HepG2 (cell line): ENCODE measurements around the gene ZNF644. TPM values are rescaled to one million over a fixed set of nuclear protein-coding genes. Genes with fewer than 3 reads are reported as not detected.

Source experiments
- ASH2L ChIP-seq: fragments of 300-600, 200-600 bp; sonication (generic); IDR thresholded peaks from 2 replicates; pipeline ENCODE4 v1.7.0; 2017; ENCODE audit warnings: low read depth, mild to moderate bottlenecking, moderate library complexity, mixed read lengths, low read length; ENCODE audit not compliant: insufficient read length
- HOXA7 ChIP-seq: sonication (generic); formaldehyde crosslinking; IDR thresholded peaks from 2 replicates; pipeline ENCODE4 v1.8.1; 2022; ENCODE audit warnings: mild to moderate bottlenecking, missing genetic modification reagents, moderate library complexity
- KLF6 ChIP-seq: IDR thresholded peaks from 2 replicates; pipeline ENCODE4 v1.8.0; 2016; ENCODE audit warnings: missing biosample characterization, missing genetic modification reagents
- PBX2 ChIP-seq: IDR thresholded peaks from 2 replicates; pipeline ENCODE4 v1.6.1; 2016; ENCODE audit warnings: control low read depth
- RARG ChIP-seq: sonication (generic); formaldehyde crosslinking; IDR thresholded peaks from 2 replicates; pipeline ENCODE4 v1.4.0; 2020; ENCODE audit warnings: low read depth, mild to moderate bottlenecking, missing genetic modification reagents
- SALL1 ChIP-seq: sonication (generic); formaldehyde crosslinking; IDR thresholded peaks from 2 replicates; pipeline ENCODE4 v1.8.0; 2022; ENCODE audit warnings: mild to moderate bottlenecking, missing genetic modification reagents
- TRAFD1 ChIP-seq: sonication (generic); formaldehyde crosslinking; IDR thresholded peaks from 2 replicates; pipeline ENCODE4 v1.5.1; 2020; ENCODE audit warnings: missing genetic modification reagents, mild to moderate bottlenecking, borderline replicate concordance
- ZBTB46 ChIP-seq: sonication (generic); formaldehyde crosslinking; IDR thresholded peaks from 2 replicates; pipeline ENCODE4 v1.4.0; 2020; ENCODE audit warnings: mild to moderate bottlenecking, missing genetic modification reagents, borderline replicate concordance
- ZGPAT ChIP-seq: IDR thresholded peaks from 2 replicates; pipeline ENCODE4 v1.6.1; 2016; ENCODE audit warnings: mild to moderate bottlenecking
- ZNF431 ChIP-seq: sonication (generic); formaldehyde crosslinking; IDR thresholded peaks from 2 replicates; pipeline ENCODE4 v1.9.0; 2022; ENCODE audit warnings: missing genetic modification reagents, low read depth, mild to moderate bottlenecking, borderline replicate concordance
- ZNF605 ChIP-seq: sonication (generic); formaldehyde crosslinking; IDR thresholded peaks from 2 replicates; pipeline ENCODE4 v1.8.0; 2022; ENCODE audit warnings: mild to moderate bottlenecking, missing genetic modification reagents
- ZNF773 ChIP-seq: sonication (generic); formaldehyde crosslinking; IDR thresholded peaks from 2 replicates; pipeline ENCODE4 v1.4.0; 2020; ENCODE audit warnings: missing genetic modification reagents, borderline replicate concordance
- ZSCAN29 ChIP-seq: sonication (generic); formaldehyde crosslinking; conservative IDR thresholded peaks from 2 replicates; pipeline ENCODE4 v1.4.0; 2020; ENCODE audit warnings: mild to moderate bottlenecking, missing genetic modification reagents
- polyA plus RNA-seq, 8 experiments: library from polyadenylated mRNA; depleted of rRNA in 3 of 8; stranded (reverse) in 7 of 8; unstranded in 1 of 8; fragments of >200 nt; fragmentation: Illumina TruSeq in 4 of 8; extraction: Trizol in 4 of 8; gene quantifications; 2 replicates each; pipeline versions ENCODE4 v1.2.1 to v1.2.3, GENCODE V29; 2011 to 2016; ENCODE audit warnings: low read depth in 4 of 8, missing spikeins in 1 of 8, mixed read lengths in 1 of 8; ENCODE audit not compliant: insufficient read depth in 1 of 8
- total RNA-seq, 5 experiments: library from RNA; depleted of rRNA; stranded (reverse); fragments of >200 nt; fragmentation: Illumina TruSeq; extraction: Trizol; gene quantifications; 2 replicates each; pipeline ENCODE4 v1.2.3, GENCODE V29; 2016; ENCODE audit warnings: low read depth in 1 of 5
- TF ChIP-seq, protein P1 (sequence below): sonication (generic); formaldehyde crosslinking; IDR thresholded peaks from 2 replicates; pipeline ENCODE4 v1.4.0; 2020; ENCODE audit warnings: missing genetic modification reagents
- TF ChIP-seq, protein P2 (sequence below): sonication (generic); formaldehyde crosslinking; IDR thresholded peaks from 2 replicates; pipeline ENCODE4 v1.8.1; 2023; ENCODE audit warnings: missing genetic modification reagents, mild to moderate bottlenecking, borderline replicate concordance

ZNF644 gene
- total and polyA plus RNA-seq, 2 of the 13 experiments (the other 11 are each of a cell fraction or from before 2014, with no cell fraction given) = 17.7 to 51.7 TPM

- TF ChIP-seq, protein P1, sequence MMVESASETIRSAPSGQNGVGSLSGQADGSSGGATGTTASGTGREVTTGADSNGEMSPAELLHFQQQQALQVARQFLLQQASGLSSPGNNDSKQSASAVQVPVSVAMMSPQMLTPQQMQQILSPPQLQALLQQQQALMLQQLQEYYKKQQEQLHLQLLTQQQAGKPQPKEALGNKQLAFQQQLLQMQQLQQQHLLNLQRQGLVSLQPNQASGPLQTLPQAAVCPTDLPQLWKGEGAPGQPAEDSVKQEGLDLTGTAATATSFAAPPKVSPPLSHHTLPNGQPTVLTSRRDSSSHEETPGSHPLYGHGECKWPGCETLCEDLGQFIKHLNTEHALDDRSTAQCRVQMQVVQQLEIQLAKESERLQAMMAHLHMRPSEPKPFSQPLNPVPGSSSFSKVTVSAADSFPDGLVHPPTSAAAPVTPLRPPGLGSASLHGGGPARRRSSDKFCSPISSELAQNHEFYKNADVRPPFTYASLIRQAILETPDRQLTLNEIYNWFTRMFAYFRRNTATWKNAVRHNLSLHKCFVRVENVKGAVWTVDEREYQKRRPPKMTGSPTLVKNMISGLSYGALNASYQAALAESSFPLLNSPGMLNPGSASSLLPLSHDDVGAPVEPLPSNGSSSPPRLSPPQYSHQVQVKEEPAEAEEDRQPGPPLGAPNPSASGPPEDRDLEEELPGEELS (CRISPR knock-in tag) = peak; percentile 51; the same call in 1 of the 2 replicates
- TF ChIP-seq ZSCAN29 (CRISPR knock-in tag) (no peak), ZNF605 (no peak), SALL1 (CRISPR knock-in tag) (no peak), ASH2L (peak; percentile 30), TRAFD1 (CRISPR knock-in tag) (no peak), RARG (CRISPR knock-in tag) (no peak), PBX2 (CRISPR knock-in tag) (no peak), ZNF773 (CRISPR knock-in tag) (no peak), HOXA7 (CRISPR knock-in tag) (no peak), ZBTB46 (no peak), ZNF431 (CRISPR knock-in tag) (no peak), KLF6 (CRISPR knock-in tag) (no peak), ZGPAT (CRISPR knock-in tag) (peak; percentile 65; the same call in 1 of the 2 replicates)
- TF ChIP-seq, protein P2, sequence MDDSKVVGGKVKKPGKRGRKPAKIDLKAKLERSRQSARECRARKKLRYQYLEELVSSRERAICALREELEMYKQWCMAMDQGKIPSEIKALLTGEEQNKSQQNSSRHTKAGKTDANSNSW = no peak
Measured at GRCh38 chr1:90959352-90960206, 62.3 kb downstream of the ZNF644 start (continued).
